ENCODE data around the gene POLR3E. TPM values are rescaled to one million over a fixed set of nuclear protein-coding genes. Genes with fewer than 3 reads are reported as not detected.
A peak's percentile ranks its signal among the peaks of the same experiment; 100 is the strongest.

Gene POLR3E
- total RNA-seq, 1 experiment from 2014 or later: 103 TPM

GRCh38 chr16:22278441-22279230 is 18.6 kb upstream of the POLR3E start:
- Histone ChIP-seq H3K14ac (ENCODE audit: insufficient read depth, low read length) (no peak overlapping the region; the same call in 1 of the 2 replicates), H4K5ac (ENCODE audit: insufficient read length, low read depth, low read length) (no peak overlapping the region), H3K18ac (ENCODE audit: insufficient read length, low read depth, low read length) (no peak overlapping the region), H3K23me2 (ENCODE audit: insufficient read length, low read depth, low read length, poor library complexity, severe bottlenecking) (no peaks in the 10 kb centered on the region), H3K23ac (ENCODE audit: insufficient read length, low read depth, low read length) (no peak overlapping the region), H3K4me1 (ENCODE audit: insufficient read depth, low read length) (no peaks in the 10 kb centered on the region), H3K9me3 (ENCODE audit: control insufficient read depth, low read depth, low read length) (no peaks in the 10 kb centered on the region), H4K20me1 (ENCODE audit: control insufficient read depth, insufficient read depth, insufficient read length) (peaks cover 3% of the 10 kb centered on the region), H2BK20ac (ENCODE audit: low read depth, low read length, poor library complexity, severe bottlenecking) (no peak overlapping the region), H4K91ac (ENCODE audit: insufficient read length, low read depth, low read length) (no peak overlapping the region), H3K27ac (ENCODE audit: insufficient read length, low read depth, low read length) (no peak overlapping the region), H3K56ac (ENCODE audit: insufficient read length, low read depth, low read length) (no peak overlapping the region), H3K79me2 (ENCODE audit: insufficient read depth, low read length) (no peaks in the 10 kb centered on the region; the same call in 1 of the 2 replicates), H3K4me2 (ENCODE audit: insufficient read depth, insufficient read length, low read length) (no peak overlapping the region), H3K27me3 (ENCODE audit: insufficient read depth, low read length) (no peaks in the 10 kb centered on the region), H4K8ac (replicated peaks; ENCODE audit: insufficient read length, low read depth, low read length) (no peak overlapping the region), H2BK12ac (ENCODE audit: insufficient read length, low read depth, low read length) (no peak overlapping the region), H2BK5ac (ENCODE audit: insufficient read length, low read length) (no peak overlapping the region), H3K9ac (ENCODE audit: extremely low read depth, insufficient read length, low read length) (no peak overlapping the region), H2BK120ac (ENCODE audit: low read depth, low read length, poor library complexity, severe bottlenecking) (no peak overlapping the region), H3K4ac (ENCODE audit: low read depth, low read length) (no peak overlapping the region), H2BK15ac (ENCODE audit: low read depth, low read length) (no peak overlapping the region), H2AFZ (ENCODE audit: low read length) (no peak overlapping the region), H3T11ph (ENCODE audit: low read length) (no peak overlapping the region), H2AK5ac (ENCODE audit: insufficient read length, low read length) (no peak overlapping the region), H3K79me1 (ENCODE audit: insufficient read depth, low read depth, low read length, poor library complexity, severe bottlenecking) (no peaks in the 10 kb centered on the region)
- Mint-ChIP-seq H3K4me3 (no peak overlapping the region; a peak in 1 of 5 replicates), H3K27ac (peak overlapping the region; percentile 47 to 91 (median 75); a peak in 6 of 7 replicates), H3K36me3 (ENCODE audit: insufficient read depth in 1 of 3, low read depth in 3 of 3) (peaks cover 24 to 37% (median 35%) of the 10 kb centered on the region in 3 experiments), H3K9me3 (peaks cover 3 to 6% of the 10 kb centered on the region in 2 experiments; a peak in 2 of 5 replicates), H3K4me1 (peaks cover 7 to 9% of the 10 kb centered on the region in 2 experiments), H3K27me3 (ENCODE audit: low read depth) (no peaks in the 10 kb centered on the region)
- TF ChIP-seq CTCF (conservative IDR thresholded peaks at IDR 0.05): no peak
- peak; percentile 62 for DNase-seq
- no CpG with 5 or more reads among the region's 16 CpGs for WGBS (ENCODE audit: extremely low coverage, insufficient read length, low lambda C conversion rate)
